HG03064 (cell line): ENCODE data around the gene LCP1.
"Not testable (repeated sequence)": the region's sequence is repeated elsewhere in the genome, so short reads cannot be mapped to it uniquely, and the experiment has no call there.

Source experiments
- ATAC-seq: cut with Tn5 transposase; IDR thresholded peaks from one replicate; pipeline ENCODE4 v1.9.1; 2021; ENCODE audit warnings: low read depth; ENCODE audit not compliant: unreplicated experiment

The LCP1 gene

GRCh38 chr13:46181840-46182490, at the start of gene LCP1:
LCP1 (minus strand) TSS chr13:46182177; CDS start chr13:46159662, 22,515 bp downstream.
- ATAC-seq: peak; percentile 60

GRCh38 chr13:46229251-46229650, 47.3 kb upstream of the LCP1 start:
- ATAC-seq: no peak

GRCh38 chr13:46220234-46220633, 38.3 kb upstream of the LCP1 start:
- ATAC-seq: not testable (repeated sequence)

GRCh38 chr13:46214741-46215140, 32.8 kb upstream of the LCP1 start:
- ATAC-seq: not testable (repeated sequence)

GRCh38 chr13:46213242-46213641, 31.3 kb upstream of the LCP1 start:
- no peak for ATAC-seq

- ATAC-seq: peak; percentile 83
These were observed 29.7 kb upstream of the LCP1 start, which contains the start of gene LRRC63 for GRCh38 chr13:46211483-46212351. LRRC63 (plus strand) TSS chr13:46211928; CDS start chr13:46213035, 1,107 bp downstream.

GRCh38 chr13:46211116-46211482, 29.1 kb upstream of the LCP1 start:
- no peak for ATAC-seq

- ATAC-seq: no peak
These were observed 28.5 kb upstream of the LCP1 start for GRCh38 chr13:46210362-46211083.

GRCh38 chr13:46207828-46208227, 25.9 kb upstream of the LCP1 start:
- ATAC-seq: no peak

GRCh38 chr13:46206143-46206542, 24.2 kb upstream of the LCP1 start:
- no peak for ATAC-seq

GRCh38 chr13:46202966-46203365, 21.0 kb upstream of the LCP1 start:
- ATAC-seq: no peak

GRCh38 chr13:46202188-46202795, 20.3 kb upstream of the LCP1 start:
- ATAC-seq: no peak

- ATAC-seq: no peak
These were observed 16.8 kb upstream of the LCP1 start for GRCh38 chr13:46198696-46199193.

GRCh38 chr13:46197299-46198048, 15.5 kb upstream of the LCP1 start:
- ATAC-seq: no peak

GRCh38 chr13:46195016-46195415, 13.0 kb upstream of the LCP1 start:
- no peak for ATAC-seq

GRCh38 chr13:46192412-46192811, 10.4 kb upstream of the LCP1 start:
- ATAC-seq: no peak

GRCh38 chr13:46185634-46186033, 3.7 kb upstream of the LCP1 start:
- no peak for ATAC-seq

- ATAC-seq: peak; percentile 37
These were observed 2.3 kb upstream of the LCP1 start for GRCh38 chr13:46184277-46184699.

- no peak for ATAC-seq
These were observed 1.3 kb upstream of the LCP1 start for GRCh38 chr13:46183018-46183946.
